Erythroblast (primary cell): Measurements from ENCODE around the gene IL1RN.

Experiments
- DNase-seq, 2 experiments: peaks; one replicate each; lab custom pipeline; 2025; lab: John Stamatoyannopoulos, UW
- GATA1 ChIP-seq: IDR thresholded peaks from 2 replicates; pipeline ENCODE4 v1.6.1; 2011; ENCODE audit warnings: low read depth, mild to moderate bottlenecking, control low read depth, low read length, moderate library complexity
- POLR2A ChIP-seq: IDR thresholded peaks from 2 replicates; pipeline ENCODE4 v1.6.1; 2011; ENCODE audit warnings: mild to moderate bottlenecking, low read length

IL1RN gene

GRCh38 chr2:113173542-113174375 is 46.4 kb downstream of the IL1RN start, which contains the start of gene PSD4:
Gene PSD4 (plus strand): TSS chr2:113173971. CDS start chr2:113182457, 8,486 bp downstream.
- TF ChIP-seq POLR2A (peak; percentile 79), GATA1 (no peak)
- DNase-seq: peak; percentile 74 to 81

- DNase-seq: peak; percentile 40 to 45
- TF ChIP-seq GATA1: no peak
- no peak for TF ChIP-seq POLR2A
These were observed 47.0 kb downstream of the IL1RN start for GRCh38 chr2:113174376-113174750.

GRCh38 chr2:113175042-113175628 is 47.7 kb downstream of the IL1RN start:
- TF ChIP-seq POLR2A: no peak
- TF ChIP-seq GATA1: no peak
- DNase-seq: peak; percentile 10 to 36

GRCh38 chr2:113175736-113176695 is 48.6 kb downstream of the IL1RN start:
- TF ChIP-seq POLR2A (no peak), GATA1 (no peak)
- DNase-seq: no peak

- DNase-seq: no peak
- no peak for TF ChIP-seq GATA1
- no peak for TF ChIP-seq POLR2A
These were observed 49.4 kb downstream of the IL1RN start for GRCh38 chr2:113176696-113177355.

- no peak for DNase-seq
- TF ChIP-seq GATA1: no peak
- no peak for TF ChIP-seq POLR2A
These were observed 50.8 kb downstream of the IL1RN start for GRCh38 chr2:113178069-113178746.

- DNase-seq: no peak
These were observed 51.5 kb downstream of the IL1RN start for GRCh38 chr2:113178891-113179290.

GRCh38 chr2:113179446-113180045 is 52.1 kb downstream of the IL1RN start:
- TF ChIP-seq GATA1 (no peak), POLR2A (no peak)
- DNase-seq: no peak

More at GRCh38 chr2:113178891-113179290, 51.5 kb downstream of the IL1RN start:
- TF ChIP-seq POLR2A: no peak
- TF ChIP-seq GATA1: no peak

- TF ChIP-seq POLR2A: no peak
- TF ChIP-seq GATA1: no peak
- DNase-seq: no peak
These were observed 52.9 kb downstream of the IL1RN start for GRCh38 chr2:113180131-113180946.

- TF ChIP-seq GATA1 (peak; percentile 25), POLR2A (peak; percentile 47)
- peak; percentile 81 to 90 for DNase-seq
These were observed 54.1 kb downstream of the IL1RN start for GRCh38 chr2:113181258-113182051.
